Tibial nerve (tissue), 4 donors: ENCODE measurements around the gene GLE1. TPM values are rescaled to one million over a fixed set of nuclear protein-coding genes. Genes with fewer than 3 reads are reported as not detected.

Source experiments
- DNase-seq, 2 donors: peaks; one replicate each; pipeline ENCODE4 v3.0.0-alpha.2; 2019; ENCODE audit warnings: low spot score in 2 of 2
- H3K27ac ChIP-seq, 4 donors: fragments of 200-600 bp; sonication (generic) in 3 of 4; one replicate each; pipeline ENCODE4 v1.5.1; 2017 to 2019; ENCODE audit warnings: mild to moderate bottlenecking in 1 of 4
- H3K27me3 ChIP-seq, 2 donors: fragments of 200-600 bp; sonication (generic) in 1 of 2; one replicate each; pipeline versions ENCODE4 v1.5.1 to v1.6.0; 2017 to 2019
- H3K36me3 ChIP-seq, 3 donors: fragments of 200-600 bp; sonication (generic); one replicate each; pipeline ENCODE4 v1.5.1; 2018 to 2019
- H3K4me1 ChIP-seq, 4 donors: fragments of 200-600 bp; sonication (generic) in 3 of 4; one replicate each; pipeline ENCODE4 v1.5.1; 2017 to 2019
- H3K4me3 ChIP-seq, 4 donors: fragments of 200-600 bp; sonication (generic) in 3 of 4; one replicate each; pipeline ENCODE4 v1.5.1; 2017 to 2019; ENCODE audit warnings: mild to moderate bottlenecking in 1 of 4, moderate library complexity in 1 of 4
- H3K9me3 ChIP-seq, 4 donors: fragments of 200-600 bp; sonication (generic) in 3 of 4; one replicate each; pipeline ENCODE4 v1.5.1; 2017 to 2019
- CTCF ChIP-seq, 5 experiments: fragments of 200-600 bp in 3 of 5; fragments of 450-650 bp in 2 of 5; sonication (generic) in 3 of 5; IDR thresholded peaks; one replicate each; pipeline ENCODE4 v1.5.1; 2016 to 2019; ENCODE audit warnings: antibody characterized with exemption in 5 of 5, mild to moderate bottlenecking in 3 of 5, moderate library complexity in 2 of 5
- EP300 ChIP-seq, 2 donors: sonication (generic); formaldehyde crosslinking; IDR thresholded peaks; one replicate each; pipeline ENCODE4 v1.6.1; 2017; ENCODE audit warnings: antibody characterized with exemption in 2 of 2, mild to moderate bottlenecking in 1 of 2
- POLR2A ChIP-seq, 2 donors: fragments of 450-650 bp; IDR thresholded peaks; one replicate each; pipeline ENCODE4 v1.6.1; 2017; ENCODE audit warnings: antibody characterized with exemption in 2 of 2, mild to moderate bottlenecking in 2 of 2, moderate library complexity in 2 of 2
- WGBS, 2 donors: methylation state at CpG; one replicate each; pipeline ENCODE4 v1.1.5; 2018; 5-methylcytosine and 5-hydroxymethylcytosine counted together
- total RNA-seq, 4 donors: library from RNA; depleted of rRNA; stranded (reverse); fragments of >200 nt; gene quantifications; one replicate each; pipeline ENCODE4 v1.1.0, GENCODE V29; 2016

The GLE1 gene
- total RNA-seq, 4 donors from 2014 or later, result 24.5 to 30.4 (median 28.8) TPM

- H3K4me3 ChIP-seq, result peak overlapping the region; percentile 53 to 98 (median 88)
- H3K9me3 ChIP-seq, result no peaks in the 10 kb centered on the region
- 19 to 20% methylated on average over 11 of the region's 11 CpGs for WGBS, 2 donors
- no peaks in the 10 kb centered on the region for H3K27me3 ChIP-seq
- peak overlapping the region; percentile 92 to 97 (median 94) for H3K27ac ChIP-seq
- H3K36me3 ChIP-seq, result no peaks in the 10 kb centered on the region
- TF ChIP-seq POLR2A (IDR thresholded peaks at IDR 0.05) (peak in 1 of 2 donors; percentile 10), CTCF (IDR thresholded peaks at IDR 0.05) (no peak)
- H3K4me1 ChIP-seq, result peaks cover 0 to 52% (median 37%) of the 10 kb centered on the region in 4 donors
- DNase-seq, result no peak
Measured at GRCh38 chr9:128550770-128551656, 46.5 kb downstream of the GLE1 start.

- Histone ChIP-seq H3K4me3 (peak overlapping the region; percentile 53 to 98 (median 88)), H3K27ac (peak overlapping the region; percentile 92 to 97 (median 94)), H3K4me1 (peaks cover 0 to 59% (median 44%) of the 10 kb centered on the region in 4 donors), H3K9me3 (no peaks in the 10 kb centered on the region), H3K27me3 (no peaks in the 10 kb centered on the region), H3K36me3 (no peaks in the 10 kb centered on the region)
- DNase-seq, result no peak
- 1 to 2% methylated on average over 19 to 22 of the region's 22 CpGs for WGBS, 2 donors
- TF ChIP-seq CTCF (IDR thresholded peaks at IDR 0.05), result peak in 1 of 5 experiments; percentile 8
- peak in 1 of 2 donors; percentile 6 for TF ChIP-seq POLR2A (IDR thresholded peaks at IDR 0.05)
- peak in 1 of 2 donors; percentile 27 for TF ChIP-seq EP300 (IDR thresholded peaks at IDR 0.05)
Measured at GRCh38 chr9:128551657-128552152, 47.2 kb downstream of the GLE1 start.

- peaks cover 0 to 65% (median 49%) of the 10 kb centered on the region in 4 donors for H3K4me1 ChIP-seq
- no peaks in the 10 kb centered on the region for H3K36me3 ChIP-seq
- 0% methylated on average over 6 to 22 of the region's 81 CpGs for WGBS, 2 donors
- TF ChIP-seq POLR2A (IDR thresholded peaks at IDR 0.05) (peak; percentile 96 to 97), CTCF (IDR thresholded peaks at IDR 0.05) (peak in 3 of 5 experiments; percentile 10 to 60 (median 42)), EP300 (IDR thresholded peaks at IDR 0.05) (peak in 1 of 2 donors; percentile 98)
- H3K9me3 ChIP-seq, result no peaks in the 10 kb centered on the region
- peak within 1 kb of the TSS; percentile 93 to 98 (median 96) for H3K27ac ChIP-seq
- no peaks in the 10 kb centered on the region for H3K27me3 ChIP-seq
- peak; percentile 85 for DNase-seq
- peak within 1 kb of the TSS; percentile 82 to 98 (median 89) for H3K4me3 ChIP-seq
Measured at GRCh38 chr9:128552153-128552743, 47.7 kb downstream of the GLE1 start, which contains the start of gene SPTAN1. TSS of gene SPTAN1 (plus strand) at chr9:128552587. CDS start at chr9:128566741, 14,154 bp downstream.

- Histone ChIP-seq H3K9me3 (no peaks in the 10 kb centered on the region), H3K27ac (peak overlapping the region; percentile 93 to 98 (median 96)), H3K4me1 (peaks cover 0 to 70% (median 54%) of the 10 kb centered on the region in 4 donors), H3K36me3 (no peaks in the 10 kb centered on the region), H3K27me3 (no peaks in the 10 kb centered on the region), H3K4me3 (peak overlapping the region; percentile 82 to 98 (median 89))
- no peak for DNase-seq
- TF ChIP-seq POLR2A (IDR thresholded peaks at IDR 0.05) (no peak), CTCF (IDR thresholded peaks at IDR 0.05) (no peak), EP300 (IDR thresholded peaks at IDR 0.05) (no peak)
- 0 to 1% methylated on average over 24 to 42 of the region's 59 CpGs for WGBS, 2 donors
Measured at GRCh38 chr9:128552744-128553440, 48.4 kb downstream of the GLE1 start.
